HepG2 (cell line): Measurements from ENCODE around the gene GJD3. TPM values are rescaled to one million over a fixed set of nuclear protein-coding genes. Genes with fewer than 3 reads are reported as not detected.

Experiments
- ATAC-seq: fragments of 200-7000 bp; cut with Tn5 transposase; 3 replicates; pipeline ENCODE4 v1.9.1; 2020; ENCODE audit warnings: mild to moderate bottlenecking, moderate library complexity
- BruUV-seq: library from RNA; stranded (reverse); fragments of 400-500 nt; replicated peaks from 2 replicates; lab custom pipeline; 2021; lab: Mats Ljungman, UMichigan
- CTCF ChIA-PET: fragments of 300-600 bp; formaldehyde crosslinking; extraction: SDS; loops from one replicate; lab custom pipeline; 2021; ENCODE audit warnings: low total read pairs, inconsistent platforms, low intra/inter-chr PET ratio; lab: Yijun Ruan, JAX
- POLR2A ChIA-PET: fragments of 350-600 bp; sonication (Branson Sonifier 250); formaldehyde crosslinking; loops from one replicate; lab custom pipeline; 2020; ENCODE audit warnings: antibody characterized with exemption, inconsistent platforms; lab: Yijun Ruan, JAX
- DNase-seq: peaks from one replicate; pipeline ENCODE4 v3.0.0-alpha.2; 2015; ENCODE audit warnings: low spot score
- FAIRE-seq: peaks from 3 replicates; lab custom pipeline; 2011; peaks lifted over from hg19 to GRCh38; lab: Jason Lieb, UNC
- H2AFZ ChIP-seq: one replicate; pipeline ENCODE4 v1.6.1; 2011; ENCODE audit warnings: low read length, inconsistent platforms
- H3K27ac ChIP-seq: fragments of 300-600 bp; 3 replicates; pipeline ENCODE4 v1.8.0; 2011; ENCODE audit warnings: mixed run types, mild to moderate bottlenecking, mixed read lengths, low read length, inconsistent platforms; ENCODE audit not compliant: insufficient read depth; ENCODE audit errors: extremely low read length
- H3K27me3 ChIP-seq, 2 experiments: fragments of 200-600 bp in 1 of 2; 2 replicates in 1 of 2; 3 replicates in 1 of 2; pipeline versions ENCODE4 v1.6.0 to v1.8.0; 2011; ENCODE audit warnings: low read length in 2 of 2, mild to moderate bottlenecking in 2 of 2, moderate library complexity in 2 of 2, inconsistent platforms in 1 of 2; ENCODE audit not compliant: insufficient read depth in 2 of 2, control insufficient read depth in 1 of 2
- H3K36me3 ChIP-seq, 2 experiments: fragments of 200-600 bp in 1 of 2; replicated peaks in 1 of 2; 2 replicates in 1 of 2; 3 replicates in 1 of 2; pipeline versions ENCODE4 v1.5.1 to v1.8.0; 2011; ENCODE audit warnings: low read length in 2 of 2, inconsistent platforms in 1 of 2; ENCODE audit not compliant: insufficient read depth in 2 of 2, control insufficient read depth in 1 of 2
- H3K4me1 ChIP-seq: 2 replicates; pipeline ENCODE4 v1.5.1; 2012; ENCODE audit warnings: low read length, inconsistent platforms; ENCODE audit not compliant: insufficient read depth
- H3K4me2 ChIP-seq: 2 replicates; pipeline ENCODE4 v1.6.0; 2011; ENCODE audit warnings: low read depth, low read length, inconsistent platforms
- H3K4me3 ChIP-seq, 3 experiments: fragments of 200-600 bp in 1 of 3; sonication (generic), shearing (Covaris generic) in 1 of 3; replicated peaks in 1 of 3; 2 replicates each; pipeline ENCODE4 v1.5.1; 2011 to 2016; ENCODE audit warnings: low read length in 3 of 3, inconsistent platforms in 2 of 3, low read depth in 2 of 3, mild to moderate bottlenecking in 2 of 3, control low read depth in 1 of 3, mixed read lengths in 1 of 3; ENCODE audit not compliant: insufficient read depth in 1 of 3
- H3K79me2 ChIP-seq: one replicate; pipeline ENCODE4 v1.6.1; 2011; ENCODE audit warnings: low read length, inconsistent platforms; ENCODE audit not compliant: insufficient read depth
- H3K9ac ChIP-seq: 2 replicates; pipeline ENCODE4 v1.6.0; 2011; ENCODE audit warnings: mild to moderate bottlenecking, low read depth, low read length, inconsistent platforms; ENCODE audit not compliant: insufficient read depth
- H3K9me3 ChIP-seq: 2 replicates; pipeline ENCODE4 v1.5.1; 2012; ENCODE audit warnings: mild to moderate bottlenecking, low read length
- H4K20me1 ChIP-seq: 2 replicates; pipeline ENCODE4 v1.6.0; 2011; ENCODE audit warnings: inconsistent platforms, mild to moderate bottlenecking, low read length, moderate library complexity; ENCODE audit not compliant: insufficient read depth
- AGO2 ChIP-seq: fragments of 200-400 bp; formaldehyde crosslinking; optimal IDR thresholded peaks from 2 replicates; pipeline ENCODE3; 2017; ENCODE audit warnings: mild to moderate bottlenecking, low read depth, low read length, moderate library complexity
- ARNTL ChIP-seq: sonication (generic); formaldehyde crosslinking; IDR thresholded peaks from 2 replicates; pipeline ENCODE4 v1.4.0; 2020; ENCODE audit warnings: mild to moderate bottlenecking, missing genetic modification reagents
- KDM1A ChIP-seq: IDR thresholded peaks from 2 replicates; pipeline ENCODE4 v1.6.1; 2016; ENCODE audit warnings: missing compliant biosample characterization
- MIER3 ChIP-seq: IDR thresholded peaks from 2 replicates; pipeline ENCODE4 v1.6.1; 2016; ENCODE audit warnings: missing compliant biosample characterization, borderline replicate concordance
- TARDBP ChIP-seq: sonication (generic); formaldehyde crosslinking; IDR thresholded peaks from 2 replicates; pipeline ENCODE4 v1.8.0; 2022; ENCODE audit warnings: mild to moderate bottlenecking, missing genetic modification reagents
- ZNF33A ChIP-seq: sonication (generic); formaldehyde crosslinking; IDR thresholded peaks from 2 replicates; pipeline ENCODE4 v1.5.1; 2020; ENCODE audit warnings: missing genetic modification reagents, mild to moderate bottlenecking, moderate library complexity, borderline replicate concordance
- ZNF496 ChIP-seq: sonication (generic); formaldehyde crosslinking; IDR thresholded peaks from 2 replicates; pipeline ENCODE4 v1.8.1; 2023; ENCODE audit warnings: mild to moderate bottlenecking, moderate library complexity, missing genetic modification reagents; ENCODE audit not compliant: insufficient replicate concordance
- ZNF7 ChIP-seq: IDR thresholded peaks from 2 replicates; pipeline ENCODE4 v1.6.1; 2016; ENCODE audit warnings: missing biosample characterization, missing genetic modification reagents
- ZNF883 ChIP-seq: sonication (generic); formaldehyde crosslinking; IDR thresholded peaks from 2 replicates; pipeline ENCODE4 v1.5.1; 2020; ENCODE audit warnings: mild to moderate bottlenecking, missing genetic modification reagents; ENCODE audit errors: not compliant biosample characterization
- WGBS: methylation state at CpG from one replicate; pipeline ENCODE4 v1.1.6; 2017; ENCODE audit warnings: low lambda C conversion rate; 5-methylcytosine and 5-hydroxymethylcytosine counted together
- in situ Hi-C: cut with HindIII; loops from 2 replicates; pipeline ENCODE4 v1.10.0; 2017; ENCODE audit warnings: low pct_unique_long_range_greater_than_20kb; ENCODE audit not compliant: extremely low pct_ligation_motif_present
- intact Hi-C: fragments of 100-400 bp; cut with micrococcal nuclease; formaldehyde crosslinking; loops from one replicate; pipeline ENCODE4 v1.10.0; 2022; ENCODE audit not compliant: unreplicated experiment
- polyA plus RNA-seq, 8 experiments: library from polyadenylated mRNA; depleted of rRNA in 3 of 8; stranded (reverse) in 7 of 8; unstranded in 1 of 8; fragments of >200 nt; fragmentation: Illumina TruSeq in 4 of 8; extraction: Trizol in 4 of 8; gene quantifications; 2 replicates each; pipeline versions ENCODE4 v1.2.1 to v1.2.3, GENCODE V29; 2011 to 2016; ENCODE audit warnings: low read depth in 4 of 8, missing spikeins in 1 of 8, mixed read lengths in 1 of 8; ENCODE audit not compliant: insufficient read depth in 1 of 8
- total RNA-seq, 5 experiments: library from RNA; depleted of rRNA; stranded (reverse); fragments of >200 nt; fragmentation: Illumina TruSeq; extraction: Trizol; gene quantifications; 2 replicates each; pipeline ENCODE4 v1.2.3, GENCODE V29; 2016; ENCODE audit warnings: low read depth in 1 of 5
- TF ChIP-seq, protein P1 (sequence below): sonication (generic); formaldehyde crosslinking; IDR thresholded peaks from 2 replicates; pipeline ENCODE4 v1.4.0; 2020; ENCODE audit warnings: missing genetic modification reagents
- TF ChIP-seq, protein P2 (sequence below): IDR thresholded peaks from 2 replicates; pipeline ENCODE4 v1.6.1; 2016; ENCODE audit warnings: control low read depth

GJD3 gene
- total and polyA plus RNA-seq, 2 of the 13 experiments (the other 11 are each of a cell fraction or from before 2014, with no cell fraction given), result not detected

DNA sequence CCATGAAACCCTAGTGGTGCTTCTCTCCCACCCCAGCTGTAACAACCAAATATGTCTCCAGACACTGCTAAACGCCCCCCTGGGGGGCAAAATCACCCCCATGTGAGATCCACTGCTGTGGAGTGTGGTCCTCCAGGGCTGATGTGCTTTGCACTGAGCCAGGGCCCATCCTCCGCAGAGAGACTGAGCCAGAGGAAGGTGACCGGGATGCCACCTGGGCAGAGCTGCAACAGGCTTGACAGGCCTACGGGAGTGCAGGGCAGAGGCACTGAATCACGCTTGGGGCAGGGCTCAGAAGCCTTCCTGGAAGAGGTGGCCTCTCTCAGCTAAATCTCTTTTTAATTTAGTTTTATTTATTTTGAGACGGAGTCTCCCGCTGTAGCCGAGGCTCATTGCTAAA is 4.4 kb downstream of the GJD3 start:
- Histone ChIP-seq H3K27ac (no peak overlapping the region), H3K4me3 (no peak overlapping the region), H3K9ac (no peak overlapping the region), H4K20me1 (no peaks in the 10 kb centered on the region), H3K4me2 (no peak overlapping the region), H3K27me3 (peaks cover 0 to 11% of the 10 kb centered on the region in 2 experiments; a peak in 2 of 5 replicates), H3K36me3 (peaks cover 0 to 2% of the 10 kb centered on the region in 2 experiments; a peak in 1 of 5 replicates), H2AFZ (no peak overlapping the region), H3K9me3 (no peaks in the 10 kb centered on the region), H3K4me1 (peaks cover 50% of the 10 kb centered on the region), H3K79me2 (no peaks in the 10 kb centered on the region)
- ATAC-seq, result no peak
- in situ Hi-C loops, result loop anchor here (5.0 kb wide), 1 partner anchor 172 kb away; no protein-coding TSS in a partner anchor
- no TSS peak for BruUV-seq
- no peak for DNase-seq
- CTCF ChIA-PET, result no interaction called here
- TF ChIP-seq ZNF7 (CRISPR knock-in tag) (no peak), MIER3 (CRISPR knock-in tag) (no peak), ZNF883 (CRISPR knock-in tag) (no peak), ZNF33A (CRISPR knock-in tag) (no peak), ZNF496 (no peak), TARDBP (CRISPR knock-in tag) (no peak), KDM1A (CRISPR knock-in tag) (no peak), AGO2 (no peak), ARNTL (CRISPR knock-in tag) (no peak)
- TF ChIP-seq, protein P1, sequence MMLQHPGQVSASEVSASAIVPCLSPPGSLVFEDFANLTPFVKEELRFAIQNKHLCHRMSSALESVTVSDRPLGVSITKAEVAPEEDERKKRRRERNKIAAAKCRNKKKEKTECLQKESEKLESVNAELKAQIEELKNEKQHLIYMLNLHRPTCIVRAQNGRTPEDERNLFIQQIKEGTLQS, result no peak
- TF ChIP-seq, protein P2, sequence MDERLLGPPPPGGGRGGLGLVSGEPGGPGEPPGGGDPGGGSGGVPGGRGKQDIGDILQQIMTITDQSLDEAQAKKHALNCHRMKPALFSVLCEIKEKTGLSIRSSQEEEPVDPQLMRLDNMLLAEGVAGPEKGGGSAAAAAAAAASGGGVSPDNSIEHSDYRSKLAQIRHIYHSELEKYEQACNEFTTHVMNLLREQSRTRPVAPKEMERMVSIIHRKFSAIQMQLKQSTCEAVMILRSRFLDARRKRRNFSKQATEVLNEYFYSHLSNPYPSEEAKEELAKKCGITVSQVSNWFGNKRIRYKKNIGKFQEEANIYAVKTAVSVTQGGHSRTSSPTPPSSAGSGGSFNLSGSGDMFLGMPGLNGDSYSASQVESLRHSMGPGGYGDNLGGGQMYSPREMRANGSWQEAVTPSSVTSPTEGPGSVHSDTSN (CRISPR knock-in tag), result no peak
- 52% methylated on average over 6 of the region's 8 CpGs for WGBS
- FAIRE-seq, result no peak
- POLR2A ChIA-PET, result interaction anchor here (1.3 kb wide), 1 partner anchor 9 kb away, joined by 4 read pairs; no protein-coding TSS in a partner anchor
- intact Hi-C loops, result no loop called here
